Measurements from ENCODE around the gene STAC.

Gene STAC

GRCh38 chr3:36596419-36596818 is 216.1 kb downstream of the STAC start:
- Histone ChIP-seq H3K9me3 (replicated peaks in 1 of 2; ENCODE audit: control insufficient read depth in 2 of 2, insufficient read depth in 1 of 2, low read depth in 1 of 2, low read length in 2 of 2) (no peaks in the 10 kb centered on the region), H3K4me1 (ENCODE audit: control insufficient read depth in 2 of 2, insufficient read depth in 1 of 2, low read depth in 1 of 2, low read length in 2 of 2) (no peaks in the 10 kb centered on the region), H3K4ac (ENCODE audit: low read length) (no peak overlapping the region), H2BK120ac (ENCODE audit: low read depth, low read length) (no peak overlapping the region), H3K23ac (ENCODE audit: low read depth, low read length, poor library complexity) (no peak overlapping the region), H3K27me3 (ENCODE audit: control insufficient read depth in 3 of 3, insufficient read depth in 3 of 3, low read depth in 1 of 3, low read length in 3 of 3) (no peaks in the 10 kb centered on the region), H4K91ac (ENCODE audit: low read depth, low read length, poor library complexity) (no peak overlapping the region), H2BK5ac (ENCODE audit: low read length) (no peak overlapping the region), H3K27ac (replicated peaks; ENCODE audit: low read length) (no peak overlapping the region), H2BK12ac (ENCODE audit: low read length) (no peak overlapping the region), H3K36me3 (replicated peaks in 1 of 2; ENCODE audit: control insufficient read depth in 2 of 2, insufficient read depth in 2 of 2, low read length in 2 of 2) (no peaks in the 10 kb centered on the region), H3K79me1 (ENCODE audit: low read depth, low read length) (no peaks in the 10 kb centered on the region), H3K14ac (ENCODE audit: low read length) (no peak overlapping the region), H3K4me2 (ENCODE audit: insufficient read depth, low read length, poor library complexity, severe bottlenecking) (no peak overlapping the region), H3K9ac (ENCODE audit: low read depth, low read length, poor library complexity) (no peak overlapping the region), H3K18ac (ENCODE audit: low read length) (no peak overlapping the region), H2AFZ (ENCODE audit: low read length) (no peak overlapping the region), H4K8ac (ENCODE audit: low read depth, low read length) (no peak overlapping the region), H3K4me3 (ENCODE audit: low read length in 2 of 2) (no peak overlapping the region), H2AK5ac (ENCODE audit: low read depth, low read length) (no peak overlapping the region), H2BK15ac (ENCODE audit: low read length) (no peak overlapping the region)
- WGBS, 2 donors (ENCODE audit: extremely low coverage in 2 of 2, insufficient read length in 2 of 2, insufficient replicate concordance in 1 of 2): no CpG with 5 or more reads among the region's 2 CpGs
- no peak for DNase-seq (ENCODE audit: low spot score)

- no peaks in the 10 kb centered on the region for H3K9me3 ChIP-seq (replicated peaks in 1 of 2; ENCODE audit: control insufficient read depth in 2 of 2, insufficient read depth in 1 of 2, low read depth in 1 of 2, low read length in 2 of 2)
Measured at GRCh38 chr3:36597422-36597821, 217.1 kb downstream of the STAC start.

More at GRCh38 chr3:36597422-36597821, 217.1 kb downstream of the STAC start:
- no peak overlapping the region for H3K4ac ChIP-seq (ENCODE audit: low read length)
- no peak overlapping the region for H3K23ac ChIP-seq (ENCODE audit: low read depth, low read length, poor library complexity)
- H3K36me3 ChIP-seq (replicated peaks in 1 of 2; ENCODE audit: control insufficient read depth in 2 of 2, insufficient read depth in 2 of 2, low read length in 2 of 2): no peaks in the 10 kb centered on the region
- H2BK5ac ChIP-seq (ENCODE audit: low read length): no peak overlapping the region
- H3K79me1 ChIP-seq (ENCODE audit: low read depth, low read length): no peaks in the 10 kb centered on the region
- H3K18ac ChIP-seq (ENCODE audit: low read length): no peak overlapping the region
- H4K8ac ChIP-seq (ENCODE audit: low read depth, low read length): no peak overlapping the region
- H3K4me2 ChIP-seq (ENCODE audit: insufficient read depth, low read length, poor library complexity, severe bottlenecking): no peak overlapping the region
- H3K4me1 ChIP-seq (ENCODE audit: control insufficient read depth in 2 of 2, insufficient read depth in 1 of 2, low read depth in 1 of 2, low read length in 2 of 2): no peaks in the 10 kb centered on the region
- no peak overlapping the region for H3K9ac ChIP-seq (ENCODE audit: low read depth, low read length, poor library complexity)
- H4K91ac ChIP-seq (ENCODE audit: low read depth, low read length, poor library complexity): no peak overlapping the region
- no peak overlapping the region for H3K4me3 ChIP-seq (ENCODE audit: low read length in 2 of 2)
- no peak overlapping the region for H2AFZ ChIP-seq (ENCODE audit: low read length)
- WGBS, 2 donors (ENCODE audit: extremely low coverage in 2 of 2, insufficient read length in 2 of 2, insufficient replicate concordance in 1 of 2): no CpG with 5 or more reads among the region's 2 CpGs
- H3K27me3 ChIP-seq (ENCODE audit: control insufficient read depth in 3 of 3, insufficient read depth in 3 of 3, low read depth in 1 of 3, low read length in 3 of 3): no peaks in the 10 kb centered on the region
- no peak overlapping the region for H2BK12ac ChIP-seq (ENCODE audit: low read length)
- H2AK5ac ChIP-seq (ENCODE audit: low read depth, low read length): no peak overlapping the region
- peak; percentile 1 for DNase-seq (ENCODE audit: low spot score)
- H2BK15ac ChIP-seq (ENCODE audit: low read length): no peak overlapping the region
- no peak overlapping the region for H2BK120ac ChIP-seq (ENCODE audit: low read depth, low read length)
- no peak overlapping the region for H3K14ac ChIP-seq (ENCODE audit: low read length)
- H3K27ac ChIP-seq (replicated peaks; ENCODE audit: low read length): no peak overlapping the region

Data from neuronal stem cell (in vitro differentiated cells).